Endodermal cell (in vitro differentiated cells): ENCODE measurements around the gene PANX1. TPM values are rescaled to one million over a fixed set of nuclear protein-coding genes. Genes with fewer than 3 reads are reported as not detected.

Experiments
- DNase-seq: peaks from one replicate; pipeline ENCODE4 v3.0.0-alpha.2; 2017
- H3K27ac ChIP-seq: 2 replicates; pipeline ENCODE4 v1.5.1; 2013; ENCODE audit warnings: mild to moderate bottlenecking, low read depth, low read length, moderate library complexity
- H3K27me3 ChIP-seq: 2 replicates; pipeline ENCODE4 v1.6.1; 2013; ENCODE audit warnings: mild to moderate bottlenecking, low read length, moderate library complexity; ENCODE audit not compliant: insufficient read depth, control insufficient read depth, poor library complexity, severe bottlenecking
- H3K36me3 ChIP-seq: 2 replicates; pipeline ENCODE4 v1.7.0; 2013; ENCODE audit warnings: mild to moderate bottlenecking, low read length, moderate library complexity; ENCODE audit not compliant: control insufficient read depth, insufficient read depth
- H3K4me1 ChIP-seq: one replicate; pipeline ENCODE4 v1.7.0; 2013; ENCODE audit warnings: low read length; ENCODE audit not compliant: control insufficient read depth, insufficient read depth
- H3K4me3 ChIP-seq: 2 replicates; pipeline ENCODE4 v1.5.1; 2013; ENCODE audit warnings: mild to moderate bottlenecking, low read length, moderate library complexity
- H3K9ac ChIP-seq: 2 replicates; pipeline ENCODE4 v1.6.1; 2013; ENCODE audit warnings: mild to moderate bottlenecking, low read length, moderate library complexity; ENCODE audit not compliant: poor library complexity, severe bottlenecking; ENCODE audit errors: extremely low read depth
- H3K9me3 ChIP-seq: 2 replicates; pipeline ENCODE4 v1.6.1; 2013; ENCODE audit warnings: mild to moderate bottlenecking, low read length, moderate library complexity; ENCODE audit not compliant: control insufficient read depth
- H3K27ac Mint-ChIP-seq: 2 replicates; pipeline ENCODE4 v1.8.0; 2020; ENCODE audit warnings: mixed read lengths
- H3K27me3 Mint-ChIP-seq: 2 replicates; pipeline ENCODE4 v1.8.0; 2021; ENCODE audit warnings: mild to moderate bottlenecking, mixed read lengths; ENCODE audit not compliant: insufficient read depth
- H3K36me3 Mint-ChIP-seq: 2 replicates; pipeline ENCODE4 v1.8.0; 2020; ENCODE audit warnings: low read depth, mixed read lengths
- H3K4me1 Mint-ChIP-seq: 2 replicates; pipeline ENCODE4 v1.8.0; 2020; ENCODE audit warnings: mixed read lengths
- H3K4me3 Mint-ChIP-seq: 2 replicates; pipeline ENCODE4 v1.8.0; 2020; ENCODE audit warnings: mild to moderate bottlenecking, moderate library complexity, mixed read lengths
- H3K9me3 Mint-ChIP-seq: 2 replicates; pipeline ENCODE4 v1.8.0; 2020; ENCODE audit warnings: mild to moderate bottlenecking, mixed read lengths
- WGBS, 2 experiments: methylation state at CpG; one replicate each; pipeline versions ENCODE4 v1.1.5 to v1.1.7; 2013; ENCODE audit warnings: missing lambda C conversion rate in 2 of 2, mixed read lengths in 1 of 2; ENCODE audit not compliant: insufficient coverage in 1 of 2, insufficient read length in 1 of 2; 5-methylcytosine and 5-hydroxymethylcytosine counted together
- total RNA-seq, 2 donors: library from RNA; stranded (reverse); fragmentation: NEBNext Ultra II Directional in 1 of 2; extraction: Animal tissue kit (Norgen Biotek cat#: 25700) in 1 of 2; gene quantifications; 2 replicates in 1 of 2; 3 replicates in 1 of 2; pipeline ENCODE4 v1.2.1, GENCODE V29; 2021
- TF ChIP-seq, protein P1 (sequence below): fragments of 200-600 bp; sonication (generic); conservative IDR thresholded peaks from 2 replicates; pipeline ENCODE4 v1.5.0; 2021; ENCODE audit warnings: antibody characterized with exemption, mild to moderate bottlenecking

The PANX1 gene
- total RNA-seq, 2 donors from 2014 or later: 19.4 to 21.0 TPM

DNA sequence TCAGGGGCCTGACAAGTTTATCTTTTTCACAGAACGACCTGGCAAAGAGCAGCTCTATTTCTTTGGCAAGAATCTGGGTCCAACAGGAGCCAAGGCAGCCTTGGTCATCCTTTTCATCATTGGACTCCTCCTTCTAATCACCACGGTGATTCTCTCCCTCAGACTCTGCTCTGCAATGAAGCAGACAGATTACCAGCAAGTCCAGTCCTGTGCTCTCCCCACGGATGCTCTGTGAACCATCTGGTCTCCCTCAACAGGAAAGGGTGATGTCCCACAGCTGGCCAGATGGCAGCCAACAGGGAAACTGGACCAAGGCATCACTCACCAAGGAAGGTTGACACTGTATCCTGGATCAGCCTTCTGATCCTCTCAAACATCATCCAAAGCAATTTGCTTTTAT is 17.0 kb upstream of the PANX1 start:
- Histone ChIP-seq H3K27me3 (no peaks in the 10 kb centered on the region), H3K9ac (no peak overlapping the region), H3K4me1 (no peaks in the 10 kb centered on the region), H3K36me3 (no peaks in the 10 kb centered on the region), H3K4me3 (no peak overlapping the region), H3K27ac (no peak overlapping the region), H3K9me3 (no peaks in the 10 kb centered on the region)
- DNase-seq: no peak
- no peak overlapping the region for H3K4me3 Mint-ChIP-seq
- no peaks in the 10 kb centered on the region for H3K36me3 Mint-ChIP-seq
- 89 to 91% methylated on average over 2 to 3 of the region's 3 CpGs for WGBS, 2 experiments
- TF ChIP-seq, protein P1, sequence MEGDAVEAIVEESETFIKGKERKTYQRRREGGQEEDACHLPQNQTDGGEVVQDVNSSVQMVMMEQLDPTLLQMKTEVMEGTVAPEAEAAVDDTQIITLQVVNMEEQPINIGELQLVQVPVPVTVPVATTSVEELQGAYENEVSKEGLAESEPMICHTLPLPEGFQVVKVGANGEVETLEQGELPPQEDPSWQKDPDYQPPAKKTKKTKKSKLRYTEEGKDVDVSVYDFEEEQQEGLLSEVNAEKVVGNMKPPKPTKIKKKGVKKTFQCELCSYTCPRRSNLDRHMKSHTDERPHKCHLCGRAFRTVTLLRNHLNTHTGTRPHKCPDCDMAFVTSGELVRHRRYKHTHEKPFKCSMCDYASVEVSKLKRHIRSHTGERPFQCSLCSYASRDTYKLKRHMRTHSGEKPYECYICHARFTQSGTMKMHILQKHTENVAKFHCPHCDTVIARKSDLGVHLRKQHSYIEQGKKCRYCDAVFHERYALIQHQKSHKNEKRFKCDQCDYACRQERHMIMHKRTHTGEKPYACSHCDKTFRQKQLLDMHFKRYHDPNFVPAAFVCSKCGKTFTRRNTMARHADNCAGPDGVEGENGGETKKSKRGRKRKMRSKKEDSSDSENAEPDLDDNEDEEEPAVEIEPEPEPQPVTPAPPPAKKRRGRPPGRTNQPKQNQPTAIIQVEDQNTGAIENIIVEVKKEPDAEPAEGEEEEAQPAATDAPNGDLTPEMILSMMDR: no peak
- no peaks in the 10 kb centered on the region for H3K9me3 Mint-ChIP-seq
- H3K27me3 Mint-ChIP-seq: peaks cover 2% of the 10 kb centered on the region
- no peak overlapping the region for H3K27ac Mint-ChIP-seq
- H3K4me1 Mint-ChIP-seq: no peaks in the 10 kb centered on the region

DNA sequence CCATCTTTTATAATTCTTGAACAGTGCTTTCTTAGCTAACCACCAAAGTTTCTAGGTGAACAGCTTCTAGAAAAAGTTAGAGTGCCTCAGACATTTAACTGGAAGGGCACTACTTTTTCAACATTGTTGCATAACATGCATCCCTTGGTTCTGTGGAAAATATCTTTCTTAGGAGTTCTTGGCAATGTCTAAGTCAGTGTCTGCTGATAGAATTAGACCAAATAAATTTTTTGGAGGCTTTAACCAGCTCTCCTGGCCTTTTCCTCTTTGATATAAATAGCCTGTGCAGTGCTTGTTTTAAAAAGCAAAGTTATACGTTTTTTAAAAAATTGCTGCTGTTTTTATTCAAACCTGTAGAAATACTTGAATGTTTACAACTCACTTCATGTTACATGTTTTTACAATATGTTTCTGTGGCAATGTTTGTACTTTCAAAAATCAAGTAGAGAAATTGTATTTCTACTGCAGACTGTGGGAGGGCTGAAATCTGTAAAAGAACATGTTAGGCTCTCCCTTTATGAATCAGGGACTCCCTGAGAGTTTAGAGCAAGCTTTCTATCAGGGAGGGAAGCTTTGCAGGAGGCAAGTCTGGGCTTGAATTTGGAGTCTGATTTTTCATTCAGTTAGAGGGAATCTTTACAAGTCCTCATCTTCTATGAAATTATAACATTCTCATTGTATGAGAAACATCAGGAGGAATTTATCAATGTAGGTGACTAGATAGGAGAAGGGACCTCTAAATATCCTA is 16.3 kb upstream of the PANX1 start:
- TF ChIP-seq, protein P1: no peak
- Histone ChIP-seq H3K9me3 (no peaks in the 10 kb centered on the region), H3K27me3 (no peaks in the 10 kb centered on the region), H3K9ac (no peak overlapping the region), H3K4me1 (no peaks in the 10 kb centered on the region), H3K36me3 (no peaks in the 10 kb centered on the region), H3K4me3 (no peak overlapping the region), H3K27ac (no peak overlapping the region)
- no peaks in the 10 kb centered on the region for H3K36me3 Mint-ChIP-seq
- no peak for DNase-seq
- no peak overlapping the region for H3K4me3 Mint-ChIP-seq
- peaks cover 2% of the 10 kb centered on the region for H3K27me3 Mint-ChIP-seq
- H3K4me1 Mint-ChIP-seq: no peaks in the 10 kb centered on the region
- H3K9me3 Mint-ChIP-seq: no peaks in the 10 kb centered on the region
- H3K27ac Mint-ChIP-seq: no peak overlapping the region
- WGBS, 2 experiments: 100% methylated on average over 1 of the region's 1 CpG; no CpG with 5 or more reads in 1 of the 2 experiments

DNA sequence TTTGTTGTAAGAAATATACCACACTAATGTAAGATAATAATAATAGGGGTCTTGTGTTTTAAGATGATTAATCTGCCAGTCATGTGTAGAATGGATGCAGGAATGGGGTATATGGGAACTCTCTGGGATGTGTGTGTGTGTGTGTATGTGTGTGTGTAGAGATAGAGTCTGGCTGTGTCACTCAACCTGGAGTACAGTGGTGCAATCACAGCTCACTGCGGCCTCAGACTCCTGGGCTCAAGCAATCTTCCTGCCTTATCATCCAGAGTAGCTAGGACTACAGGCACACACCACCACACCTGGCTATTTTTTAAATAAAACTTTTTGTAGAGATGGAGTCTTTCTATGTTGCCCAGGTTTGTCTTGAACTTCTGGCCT is 11.5 kb upstream of the PANX1 start:
- TF ChIP-seq, protein P1: no peak
- Histone ChIP-seq H3K36me3 (no peaks in the 10 kb centered on the region), H3K4me1 (no peaks in the 10 kb centered on the region), H3K27ac (no peak overlapping the region), H3K27me3 (no peaks in the 10 kb centered on the region), H3K9me3 (no peaks in the 10 kb centered on the region), H3K4me3 (no peak overlapping the region), H3K9ac (no peak overlapping the region)
- Mint-ChIP-seq H3K4me1 (peaks cover 11% of the 10 kb centered on the region), H3K4me3 (no peak overlapping the region), H3K27me3 (peaks cover 36% of the 10 kb centered on the region), H3K9me3 (peaks cover 6% of the 10 kb centered on the region), H3K36me3 (no peaks in the 10 kb centered on the region), H3K27ac (no peak overlapping the region)
- 92% methylated on average over 1 of the region's 1 CpG; no CpG with 5 or more reads in 1 of the 2 experiments for WGBS, 2 experiments
- DNase-seq: no peak
